IMR-90 (cell line): ENCODE data around the gene PLEKHG4. TPM values are rescaled to one million over a fixed set of nuclear protein-coding genes. Genes with fewer than 3 reads are reported as not detected.

ENCODE experiments used
- ATAC-seq: fragments of 200-7000 bp; cut with Tn5 transposase; 2 replicates; pipeline ENCODE4 v1.9.1; 2020; ENCODE audit warnings: low read depth, mild to moderate bottlenecking, moderate library complexity
- BruUV-seq: library from RNA; stranded (reverse); fragments of 400-500 nt; replicated peaks from 2 replicates; lab custom pipeline; 2021; lab: Mats Ljungman, UMichigan
- CTCF ChIA-PET: fragments of 300-600 bp; formaldehyde crosslinking; extraction: SDS; loops from one replicate; lab custom pipeline; 2021; ENCODE audit warnings: antibody characterized with exemption; lab: Yijun Ruan, JAX
- POLR2A ChIA-PET: fragments of 300-600 bp; sonication (Branson Sonifier 250); formaldehyde crosslinking; loops from one replicate; lab custom pipeline; 2022; ENCODE audit warnings: antibody characterized with exemption; ENCODE audit not compliant: unreplicated experiment; lab: Charles Lee
- DNase-seq: peaks from one replicate; pipeline ENCODE4 v3.0.0; 2013
- H2AFZ ChIP-seq: replicated peaks from 2 replicates; pipeline ENCODE3; 2013; ENCODE audit warnings: low read length, mild to moderate bottlenecking; ENCODE audit not compliant: poor library complexity
- H2AK5ac ChIP-seq: 2 replicates; pipeline ENCODE4 v1.6.1; 2013; ENCODE audit warnings: low read depth, low read length, inconsistent platforms
- H2AK9ac ChIP-seq: replicated peaks from 2 replicates; pipeline ENCODE3; 2013; ENCODE audit warnings: mild to moderate bottlenecking, low read depth, low read length, moderate library complexity; ENCODE audit not compliant: poor library complexity
- H2BK120ac ChIP-seq: 2 replicates; pipeline ENCODE4 v1.6.1; 2013; ENCODE audit warnings: low read depth, low read length, inconsistent platforms
- H2BK15ac ChIP-seq: 3 replicates; pipeline ENCODE4 v1.6.1; 2013; ENCODE audit warnings: low read depth, low read length, inconsistent platforms
- H2BK20ac ChIP-seq: 2 replicates; pipeline ENCODE4 v1.6.1; 2013; ENCODE audit warnings: low read depth, mild to moderate bottlenecking, inconsistent platforms, low read length, moderate library complexity
- H2BK5ac ChIP-seq: 2 replicates; pipeline ENCODE4 v1.6.1; 2013; ENCODE audit warnings: mild to moderate bottlenecking, low read depth, low read length, inconsistent platforms; ENCODE audit not compliant: poor library complexity, severe bottlenecking
- H3K14ac ChIP-seq: replicated peaks from 2 replicates; pipeline ENCODE4 v1.6.1; 2013; ENCODE audit warnings: low read depth, low read length, inconsistent platforms
- H3K18ac ChIP-seq: 2 replicates; pipeline ENCODE4 v1.6.1; 2013; ENCODE audit warnings: low read depth, low read length, control low read depth
- H3K23ac ChIP-seq: 2 replicates; pipeline ENCODE4 v1.6.1; 2013; ENCODE audit warnings: low read depth, low read length, inconsistent platforms
- H3K27ac ChIP-seq: 2 replicates; pipeline ENCODE4 v1.5.1; 2013; ENCODE audit warnings: mild to moderate bottlenecking, control low read depth, low read length; ENCODE audit not compliant: insufficient read depth
- H3K27me3 ChIP-seq: 2 replicates; pipeline ENCODE4 v1.6.1; 2013; ENCODE audit warnings: low read length; ENCODE audit not compliant: control insufficient read depth, insufficient read depth
- H3K36me3 ChIP-seq: 2 replicates; pipeline ENCODE4 v1.6.1; 2013; ENCODE audit warnings: low read length, mixed read lengths; ENCODE audit not compliant: control insufficient read depth, insufficient read depth
- H3K4ac ChIP-seq: 2 replicates; pipeline ENCODE4 v1.6.1; 2013; ENCODE audit warnings: low read depth, low read length, inconsistent platforms
- H3K4me1 ChIP-seq: 2 replicates; pipeline ENCODE4 v1.6.1; 2013; ENCODE audit warnings: low read length, mixed read lengths; ENCODE audit not compliant: control insufficient read depth, insufficient read depth
- H3K4me2 ChIP-seq: 2 replicates; pipeline ENCODE4 v1.6.1; 2013; ENCODE audit warnings: low read depth, mild to moderate bottlenecking, control low read depth, low read length, moderate library complexity
- H3K4me3 ChIP-seq: 2 replicates; pipeline ENCODE4 v1.5.1; 2013; ENCODE audit warnings: low read depth, mild to moderate bottlenecking, control low read depth, low read length, moderate library complexity; ENCODE audit not compliant: insufficient read depth
- H3K56ac ChIP-seq: 2 replicates; pipeline ENCODE4 v1.6.1; 2013; ENCODE audit warnings: low read length, inconsistent platforms; ENCODE audit not compliant: insufficient read depth; ENCODE audit errors: extremely low read depth
- H3K79me1 ChIP-seq, 2 experiments: 2 replicates each; pipeline ENCODE4 v1.6.1; 2013; ENCODE audit warnings: low read length in 2 of 2, inconsistent platforms in 1 of 2, low read depth in 1 of 2
- H3K9ac ChIP-seq: 2 replicates; pipeline ENCODE4 v1.6.1; 2013; ENCODE audit warnings: low read depth, low read length, control low read depth
- H3K9me1 ChIP-seq: 2 replicates; pipeline ENCODE4 v1.6.1; 2013; ENCODE audit warnings: low read length, inconsistent platforms; ENCODE audit not compliant: insufficient read depth
- H3K9me3 ChIP-seq: 2 replicates; pipeline ENCODE4 v1.6.1; 2013; ENCODE audit warnings: low read length; ENCODE audit not compliant: control insufficient read depth, insufficient read depth
- H4K20me1 ChIP-seq: 2 replicates; pipeline ENCODE4 v1.6.1; 2013; ENCODE audit warnings: low read length, inconsistent platforms; ENCODE audit not compliant: insufficient read depth
- H4K5ac ChIP-seq: 2 replicates; pipeline ENCODE4 v1.6.1; 2013; ENCODE audit warnings: mild to moderate bottlenecking, low read depth, low read length, control low read depth
- H4K8ac ChIP-seq, 2 experiments: 2 replicates each; pipeline ENCODE4 v1.6.1; 2013; ENCODE audit warnings: low read depth in 2 of 2, low read length in 2 of 2, control low read depth in 1 of 2, inconsistent platforms in 1 of 2
- H4K91ac ChIP-seq: 2 replicates; pipeline ENCODE4 v1.6.1; 2013; ENCODE audit warnings: low read depth, low read length, inconsistent platforms; ENCODE audit not compliant: insufficient read depth
- BHLHE40 ChIP-seq: fragments of 150-350 bp; IDR thresholded peaks from 2 replicates; pipeline ENCODE4 v1.6.1; 2016; ENCODE audit warnings: mild to moderate bottlenecking, low read depth, low read length
- MAFK ChIP-seq: IDR thresholded peaks from 2 replicates; pipeline ENCODE4 v1.6.1; 2012; ENCODE audit warnings: low read depth, low read length, improper control_type of control experiment
- MXI1 ChIP-seq: IDR thresholded peaks from 2 replicates; pipeline ENCODE4 v1.6.1; 2012; ENCODE audit warnings: low read depth, mild to moderate bottlenecking, low read length, moderate library complexity, borderline replicate concordance
- RCOR1 ChIP-seq: IDR thresholded peaks from 2 replicates; pipeline ENCODE4 v1.6.1; 2012; ENCODE audit warnings: mild to moderate bottlenecking, low read length, improper control_type of control experiment; ENCODE audit not compliant: insufficient replicate concordance
- RFX5 ChIP-seq: IDR thresholded peaks from 2 replicates; pipeline ENCODE4 v1.8.0; 2012; ENCODE audit warnings: low read depth, mild to moderate bottlenecking, low read length, moderate library complexity
- WGBS, 2 experiments: methylation state at CpG; one replicate each; pipeline versions ENCODE4 v1.1.5 to v1.1.7; 2013; ENCODE audit warnings: missing lambda C conversion rate in 2 of 2; ENCODE audit not compliant: insufficient read length in 1 of 2; ENCODE audit errors: extremely low coverage in 2 of 2; 5-methylcytosine and 5-hydroxymethylcytosine counted together
- dilution Hi-C: fragments of 300-500 bp; cut with HindIII; formaldehyde crosslinking; loops from one replicate; pipeline ENCODE4 v1.14.3; 2018; ENCODE audit warnings: low sequenced_read_pairs; ENCODE audit not compliant: unreplicated experiment
- in situ Hi-C: fragments of 300-500 bp; cut with MboI; formaldehyde crosslinking; loops from 3 replicates; pipeline ENCODE4 v1.14.3; 2019; ENCODE audit warnings: low sequenced_read_pairs, inconsistent platforms, mixed read lengths
- intact Hi-C: fragments of 100-400 bp; cut with micrococcal nuclease; formaldehyde crosslinking; loops from 2 replicates; pipeline ENCODE4 v1.10.0; 2022
- polyA plus RNA-seq, 3 experiments: library from polyadenylated mRNA; depleted of rRNA; stranded (reverse); fragments of >200 nt; gene quantifications; 2 replicates each; pipeline ENCODE4 v1.2.3, GENCODE V29; 2012; ENCODE audit warnings: low replicate concordance in 1 of 3
- total RNA-seq: library from RNA; depleted of rRNA; stranded (reverse); fragments of >200 nt; gene quantifications from 2 replicates; pipeline ENCODE4 v1.2.3, GENCODE V29; 2012
- TF ChIP-seq, protein P1 (sequence below): conservative IDR thresholded peaks from 2 replicates; pipeline ENCODE4 v1.5.1; 2012; ENCODE audit warnings: mild to moderate bottlenecking, low read depth, low read length, improper control_type of control experiment
- TF ChIP-seq, protein P2 (sequence below): fragments of 150-350 bp; IDR thresholded peaks from 2 replicates; pipeline ENCODE4 v1.6.1; 2017; ENCODE audit warnings: mild to moderate bottlenecking, antibody characterized with exemption, low read length, low read depth

The PLEKHG4 gene
- total and polyA plus RNA-seq, 2 of the 4 experiments (the other 2 are of a cell fraction), result 14.0 to 50.7 TPM

DNA sequence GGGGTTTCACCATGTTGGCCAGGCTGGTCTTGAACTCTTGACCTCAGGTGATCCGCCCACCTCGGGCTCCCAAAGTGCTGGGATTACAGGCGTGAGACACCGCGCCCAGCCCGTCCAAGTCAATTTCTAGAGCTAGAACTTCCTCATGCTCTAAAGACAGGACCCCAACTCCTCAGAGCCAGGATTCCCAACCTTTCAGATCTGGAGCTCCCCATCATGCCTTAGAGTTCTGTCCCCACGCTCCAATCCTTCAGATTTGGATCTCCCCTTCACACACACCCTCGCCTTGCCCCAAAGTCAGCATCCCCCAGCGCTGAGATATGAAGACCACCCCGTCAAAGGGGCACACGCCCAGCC lies 46.8 kb downstream of the PLEKHG4 start:
- Histone ChIP-seq H4K91ac (peak overlapping the region; percentile 56; the same call in 1 of the 2 replicates), H3K56ac (no peak overlapping the region), H3K9ac (peak overlapping the region; percentile 7), H2AFZ (peak overlapping the region; percentile 93), H3K36me3 (no peaks in the 10 kb centered on the region), H3K4me1 (no peaks in the 10 kb centered on the region), H3K14ac (peak overlapping the region; percentile 91), H2AK5ac (peak overlapping the region; percentile 75; the same call in 1 of the 2 replicates), H3K9me1 (0 out of 2 replicates have a peak, but pooled peaks cover 4% of the 10 kb centered on the region), H3K18ac (peak overlapping the region; percentile 7), H4K5ac (peak overlapping the region; percentile 38), H3K4me2 (peak overlapping the region; percentile 73), H3K9me3 (no peaks in the 10 kb centered on the region), H2BK5ac (no peak overlapping the region), H3K4ac (peak overlapping the region; percentile 17), H3K4me3 (peak overlapping the region; percentile 45), H4K20me1 (no peaks in the 10 kb centered on the region), H2BK20ac (no peak overlapping the region), H3K27me3 (peaks cover 4% of the 10 kb centered on the region; the same call in 1 of the 2 replicates), H2BK15ac (no peak overlapping the region; the same call in 2 of the 3 replicates), H3K23ac (peak overlapping the region; percentile 86; the same call in 1 of the 2 replicates), H3K27ac (no peak overlapping the region), H2AK9ac (peak overlapping the region; percentile 93), H4K8ac (peak overlapping the region; percentile 18 to 68; a peak in 2 of 4 replicates), H2BK120ac (peak overlapping the region; percentile 20), H3K79me1 (no peaks in the 10 kb centered on the region)
- no TSS peak for BruUV-seq
- dilution Hi-C loops, result no loop called here
- intact Hi-C loops, result no loop called here
- no peak for DNase-seq
- TF ChIP-seq MXI1 (no peak), MAFK (no peak), BHLHE40 (no peak), RCOR1 (no peak), RFX5 (no peak)
- TF ChIP-seq, protein P1, sequence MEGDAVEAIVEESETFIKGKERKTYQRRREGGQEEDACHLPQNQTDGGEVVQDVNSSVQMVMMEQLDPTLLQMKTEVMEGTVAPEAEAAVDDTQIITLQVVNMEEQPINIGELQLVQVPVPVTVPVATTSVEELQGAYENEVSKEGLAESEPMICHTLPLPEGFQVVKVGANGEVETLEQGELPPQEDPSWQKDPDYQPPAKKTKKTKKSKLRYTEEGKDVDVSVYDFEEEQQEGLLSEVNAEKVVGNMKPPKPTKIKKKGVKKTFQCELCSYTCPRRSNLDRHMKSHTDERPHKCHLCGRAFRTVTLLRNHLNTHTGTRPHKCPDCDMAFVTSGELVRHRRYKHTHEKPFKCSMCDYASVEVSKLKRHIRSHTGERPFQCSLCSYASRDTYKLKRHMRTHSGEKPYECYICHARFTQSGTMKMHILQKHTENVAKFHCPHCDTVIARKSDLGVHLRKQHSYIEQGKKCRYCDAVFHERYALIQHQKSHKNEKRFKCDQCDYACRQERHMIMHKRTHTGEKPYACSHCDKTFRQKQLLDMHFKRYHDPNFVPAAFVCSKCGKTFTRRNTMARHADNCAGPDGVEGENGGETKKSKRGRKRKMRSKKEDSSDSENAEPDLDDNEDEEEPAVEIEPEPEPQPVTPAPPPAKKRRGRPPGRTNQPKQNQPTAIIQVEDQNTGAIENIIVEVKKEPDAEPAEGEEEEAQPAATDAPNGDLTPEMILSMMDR, result no peak
- TF ChIP-seq, protein P2, sequence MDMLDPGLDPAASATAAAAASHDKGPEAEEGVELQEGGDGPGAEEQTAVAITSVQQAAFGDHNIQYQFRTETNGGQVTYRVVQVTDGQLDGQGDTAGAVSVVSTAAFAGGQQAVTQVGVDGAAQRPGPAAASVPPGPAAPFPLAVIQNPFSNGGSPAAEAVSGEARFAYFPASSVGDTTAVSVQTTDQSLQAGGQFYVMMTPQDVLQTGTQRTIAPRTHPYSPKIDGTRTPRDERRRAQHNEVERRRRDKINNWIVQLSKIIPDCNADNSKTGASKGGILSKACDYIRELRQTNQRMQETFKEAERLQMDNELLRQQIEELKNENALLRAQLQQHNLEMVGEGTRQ, result no peak
- 25% methylated on average over 2 of the region's 11 CpGs; no CpG with 5 or more reads in 1 of the 2 experiments for WGBS, 2 experiments
- no peak for ATAC-seq
- ChIA-PET POLR2A (no interaction called here), CTCF (interaction anchor here (0.6 to 1.7 kb wide), 2 partner anchors 102 to 485 kb away, joined by 4 to 9 read pairs; no protein-coding TSS in a partner anchor)
- in situ Hi-C loops, result no loop called here
